CD4-positive, alpha-beta T cell treated with Interleukin-17A for 4 hours (primary cell): ENCODE data around the gene PRSS58.

ENCODE experiments used
- DNase-seq: peaks from one replicate; pipeline ENCODE4 v3.0.0-alpha.2; 2020; ENCODE audit warnings: mixed read lengths

The PRSS58 gene, protein sequence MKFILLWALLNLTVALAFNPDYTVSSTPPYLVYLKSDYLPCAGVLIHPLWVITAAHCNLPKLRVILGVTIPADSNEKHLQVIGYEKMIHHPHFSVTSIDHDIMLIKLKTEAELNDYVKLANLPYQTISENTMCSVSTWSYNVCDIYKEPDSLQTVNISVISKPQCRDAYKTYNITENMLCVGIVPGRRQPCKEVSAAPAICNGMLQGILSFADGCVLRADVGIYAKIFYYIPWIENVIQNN

DNA sequence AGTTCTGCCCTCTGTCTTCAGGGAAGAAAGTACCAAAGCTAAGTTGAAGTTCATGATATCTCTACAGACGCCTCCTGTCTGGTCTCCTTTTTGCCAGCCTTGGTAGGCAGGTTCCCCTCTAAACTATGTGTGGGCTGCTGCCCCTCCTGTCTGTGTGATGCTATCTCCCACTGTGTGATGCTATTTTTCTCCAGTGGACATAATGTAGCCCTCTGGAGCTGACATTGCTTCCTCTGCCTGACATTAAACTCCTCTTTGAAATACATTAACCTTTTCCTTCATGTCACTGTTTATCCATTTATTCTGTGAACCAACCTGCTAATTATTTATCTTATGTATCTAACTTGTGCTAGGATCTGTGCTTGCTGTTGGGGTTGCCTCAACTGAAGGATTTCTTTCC, at the start of gene PRSS58:
Gene PRSS58, minus strand, starts transcription at position 101 of the 400 bp plus-strand sequence. CDS start 351 bp downstream, outside the sequence.
- no peak for DNase-seq

DNA sequence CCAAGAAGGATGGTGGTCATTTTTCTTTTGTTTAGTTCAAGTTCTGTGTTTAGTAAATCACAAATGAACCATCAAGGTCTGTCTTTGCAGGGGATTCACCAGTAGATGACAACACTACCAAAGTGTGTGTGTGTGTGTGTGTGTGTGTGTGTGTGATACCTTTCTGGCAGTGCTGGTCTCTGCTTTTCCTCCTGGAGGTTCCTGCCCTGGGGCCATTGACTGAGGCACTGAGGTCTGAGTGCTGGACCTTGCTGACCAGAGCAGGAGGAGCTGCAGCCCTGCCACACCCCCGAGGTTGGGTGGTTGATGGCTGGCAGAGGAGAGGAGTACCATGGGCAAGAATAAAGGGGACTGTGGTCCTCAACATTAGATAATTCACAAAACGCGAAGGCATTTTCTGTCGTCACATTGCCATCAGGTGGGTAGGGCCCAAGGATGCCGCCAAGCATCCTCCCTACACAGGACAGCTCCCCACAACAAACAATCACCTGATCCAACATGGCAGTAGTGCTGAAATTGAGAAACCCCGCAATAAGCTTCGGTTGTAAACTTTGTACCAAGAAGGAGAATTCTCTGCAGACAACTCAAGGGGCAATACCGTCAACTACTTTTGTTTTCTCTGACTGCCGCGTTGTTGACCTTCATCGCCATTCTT, 49.5 kb upstream of the PRSS58 start:
- DNase-seq, result no peak

DNA sequence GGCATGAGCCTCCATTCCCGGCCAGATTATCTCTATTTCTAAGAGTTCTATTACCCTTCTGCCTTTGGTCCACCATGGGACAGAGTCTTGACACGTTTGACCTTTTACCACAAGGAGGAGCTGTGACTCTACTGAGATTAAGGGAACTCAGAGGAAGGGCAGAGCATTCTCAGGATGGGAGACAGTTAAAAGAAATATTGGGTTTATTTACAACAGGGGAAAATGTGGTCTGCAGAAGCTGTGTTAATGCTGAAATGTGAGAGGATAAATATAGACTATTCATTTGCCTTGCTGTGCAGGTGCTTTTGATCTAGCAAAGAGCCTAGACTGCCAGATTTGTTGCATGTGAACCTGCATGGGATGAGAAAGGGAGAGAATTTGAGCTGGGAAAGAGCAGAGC, 45.8 kb upstream of the PRSS58 start:
- DNase-seq, result peak; percentile 34

DNA sequence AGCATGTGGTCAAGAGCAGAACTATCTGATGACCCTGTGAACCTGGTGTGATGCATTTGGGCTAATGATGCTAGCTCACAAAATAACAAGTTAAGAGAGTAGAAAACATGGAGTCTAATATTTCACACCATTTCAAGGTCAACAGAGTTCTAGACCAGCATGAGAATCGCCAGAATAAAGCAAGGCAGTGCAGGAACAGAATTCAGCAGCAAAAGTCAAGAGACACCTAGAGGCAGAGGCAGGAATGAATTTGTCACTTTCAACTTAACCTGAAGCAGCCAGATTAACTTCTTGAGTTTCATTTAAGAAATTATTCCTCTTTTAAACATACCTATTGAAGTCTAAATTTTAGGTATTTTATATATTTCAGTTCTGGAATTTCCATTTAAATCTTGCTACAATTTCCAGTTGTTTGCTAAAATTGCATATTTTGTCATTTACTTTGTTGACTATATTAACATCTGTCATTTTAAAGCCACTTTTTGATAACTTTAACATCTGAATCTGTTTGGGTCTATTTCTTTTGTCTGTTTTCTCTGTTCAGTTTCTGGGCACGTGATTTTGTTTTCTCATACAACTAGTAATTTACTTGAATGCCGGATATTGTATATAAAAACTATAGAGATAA, 44.2 kb upstream of the PRSS58 start:
- DNase-seq, result no peak

DNA sequence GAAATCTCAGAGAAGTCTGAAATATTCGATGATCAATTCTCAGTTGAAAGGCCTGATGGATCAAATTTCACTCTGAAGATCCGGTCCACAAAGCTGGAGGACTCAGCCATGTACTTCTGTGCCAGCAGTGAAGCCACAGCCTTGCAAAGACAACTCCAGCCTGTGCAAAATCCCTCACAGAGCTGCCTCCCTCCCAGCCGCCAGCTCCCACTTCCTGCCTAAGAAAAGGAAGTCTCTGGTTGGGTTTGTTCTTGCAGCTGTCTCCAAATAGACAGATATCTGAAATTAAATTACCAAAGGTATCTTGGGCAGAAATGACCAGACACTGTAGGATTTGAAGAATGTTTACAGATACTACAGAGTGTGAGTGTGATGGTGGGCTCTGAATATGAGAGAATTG, 43.4 kb upstream of the PRSS58 start:
- DNase-seq, result no peak

DNA sequence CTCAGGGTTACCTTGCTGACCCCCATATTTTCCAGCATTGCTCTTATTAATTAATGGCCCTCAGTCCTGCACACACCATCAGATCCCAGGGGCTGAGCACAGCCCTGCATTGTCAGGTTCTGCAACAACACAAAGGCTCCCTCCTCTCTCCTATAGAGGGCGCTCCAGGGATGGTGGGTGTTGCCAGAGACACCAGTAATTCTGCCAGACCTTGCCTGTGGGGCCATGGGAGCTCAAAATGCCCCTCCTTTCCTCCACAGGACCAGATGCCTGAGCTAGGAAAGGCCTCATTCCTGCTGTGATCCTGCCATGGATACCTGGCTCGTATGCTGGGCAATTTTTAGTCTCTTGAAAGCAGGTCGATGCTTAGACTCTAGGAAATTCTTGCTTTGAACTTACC, 42.8 kb upstream of the PRSS58 start:
- DNase-seq, result peak; percentile 48

DNA sequence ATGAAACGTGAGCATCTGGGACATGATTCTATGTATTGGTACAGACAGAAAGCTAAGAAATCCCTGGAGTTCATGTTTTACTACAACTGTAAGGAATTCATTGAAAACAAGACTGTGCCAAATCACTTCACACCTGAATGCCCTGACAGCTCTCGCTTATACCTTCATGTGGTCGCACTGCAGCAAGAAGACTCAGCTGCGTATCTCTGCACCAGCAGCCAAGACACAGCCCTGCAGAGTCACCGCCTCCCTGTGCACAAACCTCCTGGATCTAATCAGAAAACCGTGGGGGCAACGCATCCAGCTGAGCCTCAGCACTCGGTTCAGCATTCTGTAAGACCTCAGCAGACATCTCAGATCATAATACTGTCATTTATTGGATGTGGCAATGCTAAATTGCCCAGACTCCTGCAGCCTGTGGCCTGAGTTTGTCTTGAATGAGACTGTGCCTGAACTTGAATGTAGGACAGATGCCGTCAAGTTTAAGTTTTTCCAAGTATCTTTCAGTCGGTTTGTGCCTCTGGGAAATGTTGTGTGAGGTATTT, 41.5 kb upstream of the PRSS58 start:
- peak; percentile 26 for DNase-seq

DNA sequence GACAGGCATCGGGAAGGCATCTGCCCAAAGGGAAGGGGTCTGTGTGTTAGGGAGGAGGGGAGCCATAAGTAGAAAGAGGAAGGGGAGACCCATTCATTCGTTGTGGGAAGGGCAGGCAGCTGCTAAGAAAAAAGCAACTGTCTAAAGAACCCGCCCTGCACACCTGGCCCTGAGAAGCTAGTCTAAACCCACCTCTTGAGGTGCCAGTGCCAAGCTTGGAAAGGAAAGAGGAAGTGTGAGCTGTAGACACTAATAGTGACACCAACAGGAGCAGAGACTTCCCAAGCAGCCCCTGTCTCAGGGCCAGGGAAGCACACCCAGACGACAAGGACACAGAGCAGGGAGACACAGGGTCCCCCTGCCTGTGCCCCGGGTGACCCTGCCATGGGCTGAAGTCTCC, 40.8 kb upstream of the PRSS58 start:
- DNase-seq, result no peak

DNA sequence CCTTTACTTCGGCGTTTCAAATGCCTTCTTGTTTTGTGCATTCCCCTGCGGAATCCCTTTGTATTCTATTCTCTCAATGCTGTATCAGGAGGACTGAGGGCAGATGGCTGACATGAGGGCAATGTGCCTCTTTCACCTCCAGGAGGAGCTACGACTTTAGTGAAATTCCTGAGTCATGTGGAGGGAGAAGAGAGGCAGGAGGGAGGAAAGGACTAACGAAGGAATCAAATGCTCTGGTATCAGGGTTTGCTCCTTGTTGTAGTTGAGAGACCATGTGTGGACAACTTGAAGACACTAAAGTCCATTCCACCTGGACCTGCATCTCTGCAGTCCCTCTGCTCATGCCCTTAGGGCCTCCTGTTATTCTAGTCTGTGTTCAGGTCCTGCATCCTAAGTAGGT, 40.2 kb upstream of the PRSS58 start:
- DNase-seq, result no peak

DNA sequence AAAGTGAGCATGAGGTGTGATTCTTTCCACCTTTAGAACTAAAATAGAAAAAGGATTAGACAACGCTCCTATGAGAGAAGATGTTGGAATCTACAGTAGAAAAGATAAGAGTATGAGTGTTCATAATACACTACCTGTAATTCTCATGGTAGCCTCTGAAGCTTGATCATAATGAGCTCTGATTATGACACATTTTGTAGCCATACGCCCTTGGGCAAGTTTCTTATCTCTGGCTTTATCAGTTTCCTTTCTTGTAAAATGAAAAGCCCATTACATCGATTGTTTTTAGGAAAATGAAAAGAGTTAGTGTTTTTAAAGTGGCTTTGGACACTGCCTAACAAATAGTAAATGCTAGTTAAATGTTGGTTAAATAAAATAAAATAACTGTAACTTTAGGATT, 22.4 kb upstream of the PRSS58 start:
- no peak for DNase-seq

DNA sequence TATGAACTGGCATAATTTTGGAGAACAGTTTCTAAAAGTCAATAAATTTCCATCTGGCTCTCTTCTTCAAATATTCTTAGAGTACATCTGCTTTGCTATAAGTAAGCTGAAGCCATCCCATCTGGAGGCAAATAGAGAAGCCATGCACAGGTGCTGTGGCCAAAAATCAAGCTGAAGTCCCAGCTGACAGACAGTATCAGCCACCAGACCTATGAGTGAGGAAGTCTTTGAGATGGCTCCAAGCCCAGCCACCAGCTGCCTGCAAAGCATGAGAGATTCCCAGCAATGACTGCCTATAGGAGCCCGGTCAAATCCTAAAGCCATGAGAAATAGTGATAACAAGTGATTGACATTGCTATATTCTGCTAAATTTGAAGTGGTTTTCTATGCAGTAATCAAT, 21.7 kb upstream of the PRSS58 start:
- DNase-seq, result no peak

DNA sequence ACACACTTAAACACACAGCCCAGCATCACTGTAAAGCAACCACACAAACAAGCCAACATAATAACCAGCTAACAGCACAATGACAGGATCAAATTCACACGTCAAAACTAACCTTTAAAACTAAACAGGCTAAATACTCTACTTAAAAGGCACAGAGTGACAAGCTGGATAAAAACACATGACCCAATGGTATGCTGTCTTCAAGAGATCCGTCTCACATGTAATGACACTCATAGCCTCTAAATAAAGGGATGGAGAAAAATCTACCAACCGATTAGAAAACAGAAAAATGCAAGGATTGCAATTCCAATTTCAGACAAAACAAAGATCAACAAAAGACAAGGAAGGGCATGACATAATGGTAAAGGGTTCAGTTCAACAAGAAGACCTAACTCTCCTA, 17.2 kb upstream of the PRSS58 start:
- DNase-seq, result no peak

DNA sequence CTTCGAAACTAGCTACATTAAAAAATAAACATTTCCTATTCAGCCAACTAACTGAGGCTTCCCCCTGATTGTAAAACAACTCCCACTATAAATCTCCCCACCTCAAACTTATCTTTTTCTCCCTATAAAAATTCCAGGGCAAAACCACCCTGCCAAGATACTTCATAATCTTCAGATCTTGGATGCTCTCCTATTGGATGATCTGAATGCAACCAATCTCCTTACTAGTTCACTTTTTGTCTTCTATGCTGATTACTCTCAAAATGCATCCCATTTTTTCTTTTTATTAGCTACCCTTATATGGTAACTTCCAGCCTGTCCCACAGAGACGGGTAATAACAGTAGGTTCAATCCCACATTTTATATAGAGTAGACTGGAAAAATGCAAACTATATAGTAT, 15.0 kb upstream of the PRSS58 start:
- no peak for DNase-seq

DNA sequence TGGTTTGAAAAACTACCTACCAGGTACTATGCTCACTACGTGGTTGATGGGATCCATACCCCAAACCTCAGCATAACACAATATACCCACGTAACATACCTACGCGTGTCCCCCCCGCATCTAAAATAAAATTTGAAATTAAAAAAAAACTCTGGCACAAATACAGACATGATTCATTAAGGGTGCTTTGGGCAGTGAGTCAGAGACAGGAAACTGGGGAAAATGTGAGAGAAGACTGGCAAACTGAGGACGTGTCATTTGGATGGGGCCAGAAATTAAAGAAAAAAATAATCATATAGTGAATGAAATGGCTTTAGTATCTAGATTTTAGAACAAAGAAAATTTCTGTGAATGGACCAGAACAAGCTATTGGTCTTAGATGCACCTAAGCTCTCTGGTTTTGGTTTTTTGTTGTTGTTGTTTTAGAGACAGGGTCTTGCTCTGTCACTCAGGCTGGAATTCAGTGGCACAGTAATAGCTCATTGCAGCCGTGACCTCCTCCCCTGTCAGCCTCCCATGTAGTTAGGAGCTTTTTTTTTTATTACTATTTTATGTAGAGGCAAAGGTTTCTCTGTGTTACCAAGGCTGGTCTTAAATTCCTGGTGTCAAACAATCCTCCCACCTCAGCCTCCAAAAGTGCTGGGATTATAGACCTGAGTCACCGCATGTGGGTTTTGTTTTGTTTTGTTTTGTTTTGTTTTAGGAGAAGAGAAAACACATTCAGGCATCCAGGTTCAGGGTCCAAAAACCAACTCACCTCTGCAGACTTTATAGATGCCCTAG, 5.9 kb upstream of the PRSS58 start:
- DNase-seq, result no peak

DNA sequence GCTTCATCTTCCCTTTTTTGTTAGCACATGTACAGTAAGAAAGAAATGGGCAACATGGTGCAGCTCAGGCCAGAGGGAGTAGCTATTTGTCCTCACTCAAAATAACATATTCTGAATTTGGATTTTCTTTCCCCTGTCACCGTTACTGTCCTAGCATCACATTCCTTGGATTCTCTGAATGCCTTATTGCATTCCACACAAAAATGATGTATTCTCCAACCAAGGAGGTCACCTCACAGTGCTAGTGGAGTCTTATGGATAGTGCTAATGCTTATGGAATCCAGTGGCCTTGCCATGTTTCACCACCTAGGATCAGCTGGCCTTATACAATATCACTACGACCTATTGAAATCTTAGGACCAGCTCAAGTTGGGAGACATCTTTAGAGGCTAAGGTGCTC, 7.2 kb downstream of the PRSS58 start:
- no peak for DNase-seq

DNA sequence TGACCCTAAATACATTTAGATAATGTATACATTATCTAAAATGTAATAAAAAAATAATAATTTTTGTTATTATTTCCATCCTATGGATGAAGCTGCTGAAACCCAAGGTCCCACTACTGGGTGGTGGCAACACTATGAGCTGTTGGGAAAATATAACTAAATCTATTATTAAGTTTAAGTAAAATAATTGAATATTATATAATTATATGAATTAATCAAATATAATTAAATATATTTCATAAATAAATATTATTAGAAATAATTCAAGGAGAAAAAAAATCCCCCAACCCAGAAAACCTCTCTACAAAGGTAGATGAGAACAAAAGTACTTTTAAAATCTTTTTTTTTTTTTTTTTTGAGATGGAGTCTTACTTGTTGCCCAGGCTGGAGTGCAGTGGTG, 7.9 kb downstream of the PRSS58 start:
- no peak for DNase-seq

DNA sequence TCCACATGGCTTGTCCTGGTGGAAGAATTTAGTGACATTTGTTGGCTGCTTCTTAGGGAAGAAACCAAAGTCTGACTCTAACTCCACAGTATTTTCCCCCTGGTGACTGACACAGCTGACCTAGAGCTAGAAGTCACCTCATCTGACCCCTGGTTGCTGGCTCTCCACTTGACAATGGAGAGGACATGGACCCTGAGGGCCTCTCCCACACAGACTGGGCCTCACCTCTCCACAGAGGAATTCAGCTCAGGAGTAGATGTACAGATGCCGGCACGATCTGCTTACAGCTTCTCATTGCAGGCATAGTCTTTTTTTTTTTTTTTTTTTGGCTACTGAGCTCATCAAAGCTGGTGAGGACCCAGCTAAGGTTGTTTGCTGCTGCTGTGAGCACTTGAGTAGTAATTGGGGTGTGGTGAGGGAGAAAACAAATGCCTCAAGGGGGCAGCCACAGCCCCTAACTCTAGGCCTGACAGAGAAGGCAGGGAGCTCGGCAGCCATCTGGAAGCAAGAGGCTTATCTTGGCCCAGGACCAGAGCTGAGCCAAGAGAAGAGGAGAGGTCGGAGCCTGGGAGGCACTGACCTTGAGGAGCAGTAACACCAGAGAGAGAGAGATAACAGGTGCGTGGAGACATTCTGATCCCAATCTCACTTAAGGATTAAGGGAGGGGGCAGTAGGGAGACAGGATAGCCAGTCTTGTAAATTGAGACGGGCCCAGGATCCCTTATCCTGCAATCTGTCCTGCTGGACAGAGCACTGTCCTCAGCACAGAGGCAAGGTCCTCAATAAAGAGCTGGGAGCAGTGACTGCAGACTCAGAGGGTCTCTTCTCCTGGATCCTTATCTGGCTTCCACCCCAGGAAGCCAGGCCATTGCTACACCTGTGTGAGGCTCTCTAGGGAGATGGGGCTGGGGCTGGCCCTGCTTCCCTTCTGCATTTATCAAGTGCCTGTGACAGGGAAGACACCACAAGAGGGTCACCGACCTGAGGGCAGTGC, 9.4 kb downstream of the PRSS58 start:
- DNase-seq, result no peak

DNA sequence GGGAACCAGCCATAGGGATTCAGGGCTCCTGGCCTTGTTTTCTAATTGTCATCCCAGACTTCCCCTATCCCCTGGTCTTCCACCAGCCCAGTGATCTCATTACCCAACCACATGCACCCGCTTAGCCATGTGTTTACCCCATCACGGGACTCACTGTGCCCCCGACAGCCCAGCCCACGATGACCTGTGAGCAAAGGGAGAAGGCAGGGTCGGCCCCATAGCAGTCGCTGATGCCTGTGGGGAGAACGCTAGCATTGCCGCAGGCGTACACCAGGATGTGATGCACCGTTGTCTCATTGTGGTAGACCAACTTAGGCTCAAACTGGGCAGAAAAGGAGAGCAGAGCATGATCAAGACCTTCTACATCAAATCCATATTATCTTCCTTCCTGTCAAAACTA, 14.0 kb downstream of the PRSS58 start:
- DNase-seq, result no peak

DNA sequence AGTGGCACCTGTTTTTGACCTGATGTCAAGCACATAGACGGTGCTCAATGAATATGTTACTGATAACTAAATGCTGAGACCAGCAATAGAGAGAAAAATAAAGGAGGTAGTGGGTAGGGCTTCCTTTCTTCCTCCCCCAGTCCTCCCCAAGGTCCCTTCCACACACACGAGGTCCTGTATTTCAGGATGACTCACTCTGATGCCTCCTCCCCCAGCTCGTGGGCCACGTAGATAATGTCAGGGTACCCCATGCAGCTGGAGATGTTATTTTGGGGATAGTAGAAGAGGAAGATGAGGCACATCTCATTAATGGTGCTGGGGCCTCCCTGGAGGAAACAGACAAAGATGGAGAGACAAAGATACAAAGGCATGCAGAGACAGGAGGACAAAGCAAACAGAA, 17.3 kb downstream of the PRSS58 start:
- no peak for DNase-seq

DNA sequence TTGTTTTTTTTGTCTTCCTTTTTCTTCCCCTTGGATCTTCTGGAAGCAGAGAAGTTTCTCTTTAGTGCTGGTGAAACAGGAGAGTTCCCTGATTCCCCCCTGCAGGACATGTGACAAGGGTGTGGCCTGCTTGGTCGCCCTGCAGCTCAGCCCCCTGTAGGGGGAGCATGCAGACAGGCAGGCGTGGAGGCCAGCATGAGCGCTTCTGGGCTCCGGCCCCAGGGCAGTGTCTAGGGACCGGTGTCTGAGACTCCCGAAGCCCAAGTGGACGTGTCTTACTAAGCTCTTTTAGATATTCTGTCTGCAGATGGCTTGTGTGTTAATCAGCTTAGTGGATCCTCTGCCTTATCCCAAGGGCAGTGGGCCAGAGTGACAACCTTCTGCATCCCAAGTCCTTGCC, 26.1 kb downstream of the PRSS58 start:
- no peak for DNase-seq

DNA sequence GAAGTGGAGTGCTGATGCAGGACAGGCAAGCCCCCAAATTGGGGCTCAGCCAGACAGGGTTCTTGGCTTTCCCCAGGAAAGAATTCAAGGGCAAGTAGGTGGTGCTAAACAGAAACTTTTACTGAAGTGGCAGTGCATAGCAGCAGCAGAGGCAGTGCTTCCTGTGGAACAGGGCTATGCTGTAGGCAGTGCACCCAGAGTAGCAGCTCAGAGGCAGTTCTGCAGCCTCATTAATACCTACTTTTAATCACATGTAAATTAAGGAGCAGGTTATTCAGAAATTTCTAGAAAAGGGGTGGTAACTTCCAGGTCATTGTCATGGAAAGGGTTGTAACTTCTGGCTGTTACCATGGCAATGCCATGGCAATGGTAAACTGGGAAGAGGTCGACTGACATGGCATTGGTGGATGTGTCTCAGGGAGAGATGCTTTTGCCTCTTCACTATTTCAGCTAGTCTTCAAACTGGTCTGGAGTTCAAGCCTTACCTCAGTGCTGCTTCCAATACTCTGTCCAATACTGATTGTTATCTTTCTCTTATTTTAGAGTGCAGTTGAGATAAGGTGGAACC, 29.2 kb downstream of the PRSS58 start:
- no peak for DNase-seq
